Endothelial cell of hepatic sinusoid (primary cell): Measurements from ENCODE around the gene AKAP13.

Source experiments
- in situ Hi-C: cut with HindIII; loops from 2 replicates; pipeline ENCODE4 v1.10.0; 2017; ENCODE audit warnings: low sequenced_read_pairs

Gene AKAP13

DNA sequence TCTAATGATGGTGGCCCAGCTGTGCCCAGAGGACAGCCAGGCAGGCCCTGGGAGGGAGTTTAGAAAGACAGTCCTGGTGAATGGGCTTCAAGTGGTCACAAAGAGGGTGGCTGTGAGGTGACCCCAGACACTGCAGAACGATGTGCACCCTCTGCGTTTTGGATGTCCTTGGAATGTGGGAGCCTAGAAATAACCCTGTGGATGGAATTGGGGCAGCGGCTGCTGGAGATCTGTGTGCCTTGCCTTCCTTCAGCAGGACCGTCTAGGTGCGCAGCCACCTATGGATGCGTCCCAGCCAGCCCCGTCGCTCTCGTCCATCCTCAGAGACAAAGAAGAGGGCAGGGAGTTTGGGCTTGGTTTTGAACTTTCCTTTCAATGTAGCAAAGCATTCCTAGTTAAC, 367.8 kb downstream of the AKAP13 start:
- in situ Hi-C loops, result no loop called here

DNA sequence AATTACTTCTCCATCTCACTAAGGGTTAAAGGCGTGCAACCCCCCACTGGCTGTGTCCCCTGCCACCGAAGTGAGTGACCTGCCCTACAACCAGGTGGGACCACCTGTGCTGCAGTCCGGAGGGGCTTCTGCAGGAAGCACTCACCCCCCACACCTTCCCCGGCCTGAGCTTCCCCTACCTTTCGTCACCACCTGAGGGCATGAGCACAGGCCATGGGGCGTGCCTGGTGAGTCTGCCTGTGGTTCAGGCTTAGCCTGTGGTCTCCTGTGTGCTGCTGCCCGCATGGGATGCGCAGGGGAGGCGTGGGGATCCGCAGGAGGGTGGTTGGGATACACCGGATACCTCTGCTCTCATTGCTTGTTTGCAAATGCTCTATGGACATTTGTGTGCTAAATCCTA, 368.3 kb downstream of the AKAP13 start:
- in situ Hi-C loops, result no loop called here

DNA sequence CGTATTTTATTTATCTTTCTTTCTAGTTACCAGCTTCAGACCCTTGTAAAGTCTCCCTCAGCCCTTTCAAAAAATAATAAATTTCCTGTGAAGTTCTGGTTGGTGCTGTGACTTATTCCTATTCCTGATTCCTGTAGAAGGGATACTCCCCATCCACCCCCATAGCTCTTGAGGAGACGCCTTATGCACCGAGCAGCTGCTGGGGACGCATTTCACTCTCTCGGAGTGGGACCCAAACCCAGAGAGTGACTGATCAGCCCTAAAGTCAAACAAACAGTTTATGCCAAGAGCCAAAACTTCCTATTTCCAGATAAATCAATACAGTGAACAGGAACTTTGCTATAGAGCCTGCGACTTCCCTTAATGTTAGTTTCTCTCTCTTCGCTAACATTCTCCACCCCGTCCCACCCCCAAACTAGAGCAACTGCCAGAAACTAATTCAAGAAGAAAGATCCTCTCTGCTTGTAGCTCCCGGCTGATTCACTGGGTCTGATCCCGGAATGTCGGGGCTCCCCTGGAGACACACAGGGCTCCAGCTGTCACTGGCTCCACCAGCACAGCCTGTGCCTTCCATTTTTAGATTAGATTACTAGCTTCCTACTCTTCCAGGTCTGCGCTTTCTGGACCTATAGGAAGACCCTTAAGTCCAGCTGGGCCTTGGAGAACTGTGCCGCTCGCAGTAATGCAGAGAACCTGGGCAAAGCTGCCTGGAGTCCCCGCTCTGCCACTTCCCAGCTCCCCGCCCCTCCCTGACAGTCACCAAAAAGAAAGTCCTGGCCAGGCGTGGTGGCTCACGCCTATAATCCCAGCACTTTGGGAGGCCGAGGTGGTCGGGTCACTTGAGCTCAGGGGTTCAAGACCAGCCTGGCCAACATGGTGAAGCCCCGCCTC, 369.1 kb downstream of the AKAP13 start:
- in situ Hi-C loops, result no loop called here

DNA sequence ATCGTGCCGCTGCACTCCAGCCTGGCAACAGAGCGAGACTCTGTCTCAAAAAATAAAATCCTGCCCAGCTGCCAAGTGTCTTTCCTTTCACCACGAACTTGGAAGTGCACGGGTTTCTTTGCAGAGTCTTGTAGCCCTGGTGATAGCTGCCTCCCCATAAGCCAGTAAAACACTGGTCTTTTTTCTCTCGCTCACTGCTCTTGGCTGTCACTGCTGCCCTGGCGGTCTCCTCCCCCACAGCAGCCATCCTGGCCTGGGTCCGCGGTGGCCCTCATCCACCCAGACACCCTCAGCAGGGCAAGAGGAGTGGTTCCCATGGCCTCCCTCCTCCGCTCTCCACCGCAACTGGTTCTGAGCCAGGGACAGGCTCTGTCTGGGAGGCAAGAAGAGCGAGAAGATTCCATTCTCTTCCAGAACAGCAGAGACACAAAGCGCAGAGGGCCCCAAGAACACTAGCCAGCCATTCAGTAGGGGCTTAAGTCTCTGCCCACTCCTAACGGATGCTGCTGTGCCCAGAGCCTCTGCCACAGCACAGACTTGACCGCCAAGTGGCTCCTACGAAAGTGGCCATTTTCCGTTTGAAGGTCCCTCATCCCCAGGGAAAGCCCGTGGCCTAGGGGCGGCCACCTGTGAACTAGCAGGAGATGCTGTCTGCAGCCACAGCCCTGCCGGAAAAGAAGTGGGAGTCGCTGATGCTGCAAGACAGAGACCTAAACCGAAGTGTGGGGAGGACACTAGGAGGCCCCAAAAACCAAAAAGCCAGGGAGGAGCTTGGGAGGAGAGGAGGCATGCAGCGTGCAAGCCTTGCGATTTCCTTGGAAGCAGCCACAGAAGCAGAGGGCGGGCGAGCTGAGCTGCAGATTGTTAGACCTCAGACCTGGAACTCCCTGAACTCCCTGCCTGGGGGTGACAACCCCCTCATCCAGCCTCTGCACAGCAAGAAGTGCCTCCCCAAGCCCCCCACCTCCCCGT, 370.2 kb downstream of the AKAP13 start:
- in situ Hi-C loops, result no loop called here

DNA sequence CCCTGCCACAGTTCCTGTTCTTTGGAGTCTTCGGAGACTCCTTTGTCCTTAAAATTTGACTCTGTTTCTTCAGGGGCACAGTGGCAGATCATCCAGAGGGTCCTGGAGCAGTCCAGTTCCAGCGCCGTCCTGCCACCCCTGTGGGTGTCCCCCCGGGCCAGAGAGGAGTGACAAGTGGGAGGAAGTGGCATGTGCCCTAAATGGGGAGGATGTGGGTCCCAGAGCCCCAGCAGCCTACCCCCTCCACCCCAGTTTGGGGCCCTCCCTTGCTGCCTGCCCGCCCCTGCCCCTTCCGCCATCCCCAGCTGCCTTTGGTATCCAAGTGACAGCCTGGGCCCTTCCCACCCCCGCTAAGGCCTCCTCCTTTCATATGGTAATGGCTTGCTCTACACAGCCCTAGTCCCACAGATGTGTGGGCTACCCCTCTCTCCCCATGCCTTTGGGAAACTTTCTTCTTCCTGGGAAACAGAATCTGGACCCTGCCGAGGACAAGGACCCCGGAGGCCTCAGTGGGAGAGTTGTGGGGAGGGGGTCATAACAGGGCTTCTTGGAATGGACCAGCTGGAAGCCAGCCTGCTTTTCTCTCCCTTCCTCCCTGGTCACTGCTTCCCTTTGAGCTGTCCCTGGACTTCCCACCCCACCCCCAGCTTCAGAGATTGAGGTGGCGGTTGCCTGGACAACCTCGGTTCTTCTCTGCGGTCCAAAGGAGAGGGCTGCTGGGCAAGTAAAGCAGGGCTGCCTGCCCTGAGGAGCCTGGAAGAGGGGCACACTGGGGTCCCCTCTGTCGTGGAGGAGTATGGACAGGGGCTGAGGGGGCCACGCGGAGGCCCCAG, 371.1 kb downstream of the AKAP13 start:
- in situ Hi-C loops, result no loop called here

DNA sequence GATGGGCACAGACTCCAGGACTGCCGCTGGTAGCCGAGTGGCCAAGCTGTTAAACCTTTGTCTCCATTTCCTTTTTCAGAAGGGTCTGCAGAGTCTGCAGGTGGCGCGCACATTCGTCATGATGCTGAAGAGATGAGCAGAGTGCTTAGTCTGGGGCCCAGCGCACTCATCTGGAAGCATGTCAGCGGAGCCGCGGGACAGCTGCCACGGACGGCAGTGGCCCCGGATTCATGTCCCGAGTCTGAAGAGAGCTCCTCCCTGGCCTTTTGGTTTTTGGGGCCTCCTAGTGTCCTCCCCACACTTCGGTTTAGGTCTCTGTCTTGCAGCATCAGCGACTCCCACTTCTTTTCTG, 371.7 kb downstream of the AKAP13 start:
- in situ Hi-C loops, result no loop called here

DNA sequence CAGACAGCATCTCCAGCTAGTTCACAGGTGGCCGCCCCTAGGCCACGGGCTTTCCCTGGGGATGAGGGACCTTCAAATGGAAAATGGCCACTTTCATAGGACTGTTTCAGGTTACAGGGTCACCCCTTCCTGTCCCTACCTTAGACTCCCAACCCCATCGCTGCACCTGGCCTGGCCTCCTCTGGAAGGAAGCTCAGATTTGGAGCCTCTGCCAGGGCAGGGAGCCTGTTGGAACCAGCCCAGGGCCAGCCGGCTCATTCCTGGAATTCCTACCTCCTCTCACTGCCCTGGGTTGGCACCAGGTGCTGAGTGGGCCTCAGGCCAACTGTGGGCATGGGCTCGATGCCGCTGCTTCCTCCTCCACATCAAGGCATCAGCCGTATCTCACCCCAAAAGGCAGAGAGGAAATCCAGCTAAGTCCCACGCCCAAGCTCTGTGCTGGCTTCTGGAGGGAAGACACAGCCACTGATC, 372.1 kb downstream of the AKAP13 start:
- in situ Hi-C loops, result no loop called here

DNA sequence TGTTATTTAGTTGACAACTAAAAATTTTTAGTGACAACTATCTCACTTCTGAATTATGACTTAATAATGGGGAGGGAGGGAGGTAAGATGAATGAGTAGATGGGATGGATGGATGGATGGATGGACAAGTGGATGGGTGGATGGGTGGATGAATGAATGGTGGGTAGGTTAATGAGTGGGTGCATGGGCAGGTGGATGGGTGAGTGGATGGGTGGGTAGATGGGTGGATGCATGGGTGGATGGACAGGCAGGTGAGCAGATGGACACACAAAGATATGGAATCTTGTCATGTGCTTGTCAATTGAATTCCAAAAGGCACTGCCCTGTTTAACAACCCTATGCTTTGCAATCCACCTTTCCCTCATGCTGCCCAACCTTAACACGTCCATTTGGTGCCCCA, 372.9 kb downstream of the AKAP13 start:
- in situ Hi-C loops, result no loop called here

DNA sequence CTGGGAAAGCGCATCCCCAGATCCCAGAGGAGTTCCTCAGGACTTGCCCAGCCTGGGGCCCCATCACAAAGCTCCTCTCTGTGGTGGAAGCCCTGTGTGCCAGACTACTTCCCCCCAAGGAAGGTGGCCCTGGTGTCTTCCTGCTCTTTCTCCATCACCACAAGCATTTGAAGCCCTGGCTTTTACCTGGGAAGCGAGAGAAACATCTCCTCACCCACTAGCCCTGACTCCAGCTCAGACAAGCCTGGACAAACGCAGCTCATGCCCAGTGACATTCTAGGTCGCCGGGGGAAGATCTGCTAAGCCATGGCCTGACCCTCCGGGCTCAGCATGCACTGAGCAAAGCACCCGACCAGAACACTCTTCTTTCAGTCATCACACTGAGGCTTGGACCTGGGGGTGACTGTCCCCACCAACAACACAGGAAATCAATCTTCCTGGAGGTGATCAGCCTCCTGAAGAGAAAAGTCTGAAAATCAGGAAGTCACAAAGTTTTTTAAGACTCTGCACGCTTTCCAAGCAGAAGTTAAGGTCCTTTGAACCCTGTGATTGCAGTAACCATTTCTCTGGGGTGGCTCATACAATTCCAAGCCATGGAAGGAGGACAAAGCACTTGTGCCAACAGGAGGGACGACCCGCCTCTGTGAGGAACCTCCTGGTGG, 373.5 kb downstream of the AKAP13 start:
- in situ Hi-C loops, result no loop called here

DNA sequence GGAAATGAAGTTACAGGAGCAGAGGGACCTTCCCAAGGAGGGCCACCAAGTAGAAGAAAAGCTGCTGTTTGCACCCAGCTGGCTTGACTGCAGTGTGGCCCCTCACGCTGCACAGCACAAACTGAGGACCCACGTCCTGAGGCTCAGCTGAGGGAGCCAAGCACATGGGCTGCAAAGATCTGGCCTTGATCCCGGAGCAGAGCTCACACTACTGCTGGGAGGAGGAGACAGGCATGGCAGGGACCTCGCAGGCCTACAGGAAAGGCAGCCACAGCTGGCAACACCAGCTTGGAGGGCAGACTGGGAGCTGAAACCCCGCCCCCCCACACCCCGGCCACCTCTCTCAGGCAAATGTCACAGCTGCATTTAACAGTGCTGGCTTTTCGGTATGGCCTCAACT, 374.6 kb downstream of the AKAP13 start:
- in situ Hi-C loops, result loop anchor here (5.0 kb wide), 1 partner anchor 62 kb away; no protein-coding TSS in a partner anchor

DNA sequence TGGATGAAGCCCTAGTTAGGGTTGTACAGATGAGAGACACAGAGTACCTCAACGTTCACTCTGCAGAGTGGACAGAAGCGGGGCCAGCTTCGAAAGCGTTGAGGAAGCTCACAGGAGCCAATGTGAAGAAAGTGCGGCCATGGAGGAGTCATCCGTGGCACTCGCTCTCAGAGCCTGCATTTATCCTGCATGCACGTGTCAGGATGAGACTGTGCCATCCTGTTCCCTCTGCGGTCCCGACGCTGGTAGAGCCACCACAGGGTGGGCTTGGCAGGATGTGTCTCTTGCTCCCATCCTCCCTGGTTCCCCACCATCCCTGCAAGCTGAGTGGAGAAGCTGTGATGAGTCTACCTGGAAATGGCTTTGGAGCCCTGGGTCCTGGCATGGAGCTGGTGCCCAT, 375.1 kb downstream of the AKAP13 start:
- in situ Hi-C loops, result loop anchor here (5.0 kb wide), 1 partner anchor 62 kb away; no protein-coding TSS in a partner anchor

DNA sequence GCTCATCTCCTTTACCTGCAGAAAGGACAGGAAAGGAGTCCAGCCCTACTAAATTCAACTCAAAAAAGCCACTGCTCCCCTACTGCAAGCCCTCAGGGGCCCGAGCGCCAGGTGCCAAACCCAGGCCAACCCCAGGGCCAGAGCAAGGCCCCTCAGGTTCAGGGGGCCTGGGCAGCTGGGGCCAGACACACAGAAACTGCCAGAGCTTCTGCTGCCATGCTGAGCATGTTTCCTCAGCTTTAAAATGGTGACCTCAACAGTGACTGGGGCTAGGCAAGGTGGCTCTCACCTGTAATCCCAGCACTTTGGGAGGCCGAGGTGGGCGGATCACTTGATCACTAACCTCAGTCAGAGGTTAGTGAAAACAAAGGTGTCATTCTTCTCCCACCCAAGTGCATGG, 375.5 kb downstream of the AKAP13 start:
- in situ Hi-C loops, result loop anchor here (5.0 kb wide), 1 partner anchor 61 kb away; no protein-coding TSS in a partner anchor

DNA sequence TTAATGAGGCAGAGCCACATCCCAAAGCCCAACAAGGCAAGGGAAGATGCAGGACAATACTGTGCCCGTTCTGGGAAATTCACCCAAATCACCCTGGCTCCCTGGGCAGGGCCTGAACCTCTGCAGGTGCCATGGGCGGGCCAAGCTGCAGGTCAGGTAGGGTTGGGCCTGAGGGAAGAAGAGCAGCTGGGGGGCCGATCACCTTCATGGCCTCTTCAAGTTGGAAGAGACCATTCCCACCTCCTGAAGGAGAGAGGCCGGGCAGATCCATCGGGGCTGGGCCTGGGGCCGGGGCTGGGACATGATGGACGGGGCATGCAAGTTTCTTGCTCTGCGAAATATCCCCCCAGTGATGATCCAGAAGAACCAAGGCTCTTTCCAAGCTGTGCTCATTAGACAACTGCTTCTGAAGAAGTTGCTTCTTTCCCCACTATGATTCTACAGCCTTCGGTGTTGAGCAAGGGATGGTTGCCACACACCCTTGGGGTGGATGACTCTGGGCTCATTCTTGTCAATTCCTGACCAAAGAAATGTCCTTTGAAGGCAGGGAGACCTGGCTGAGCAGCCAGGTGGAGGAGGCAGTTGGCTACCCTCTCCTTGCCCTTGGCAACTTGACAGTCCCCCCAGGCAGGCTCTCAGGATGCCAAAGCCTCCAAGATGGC, 376.1 kb downstream of the AKAP13 start:
- in situ Hi-C loops, result loop anchor here (5.0 kb wide), 1 partner anchor 61 kb away; no protein-coding TSS in a partner anchor

DNA sequence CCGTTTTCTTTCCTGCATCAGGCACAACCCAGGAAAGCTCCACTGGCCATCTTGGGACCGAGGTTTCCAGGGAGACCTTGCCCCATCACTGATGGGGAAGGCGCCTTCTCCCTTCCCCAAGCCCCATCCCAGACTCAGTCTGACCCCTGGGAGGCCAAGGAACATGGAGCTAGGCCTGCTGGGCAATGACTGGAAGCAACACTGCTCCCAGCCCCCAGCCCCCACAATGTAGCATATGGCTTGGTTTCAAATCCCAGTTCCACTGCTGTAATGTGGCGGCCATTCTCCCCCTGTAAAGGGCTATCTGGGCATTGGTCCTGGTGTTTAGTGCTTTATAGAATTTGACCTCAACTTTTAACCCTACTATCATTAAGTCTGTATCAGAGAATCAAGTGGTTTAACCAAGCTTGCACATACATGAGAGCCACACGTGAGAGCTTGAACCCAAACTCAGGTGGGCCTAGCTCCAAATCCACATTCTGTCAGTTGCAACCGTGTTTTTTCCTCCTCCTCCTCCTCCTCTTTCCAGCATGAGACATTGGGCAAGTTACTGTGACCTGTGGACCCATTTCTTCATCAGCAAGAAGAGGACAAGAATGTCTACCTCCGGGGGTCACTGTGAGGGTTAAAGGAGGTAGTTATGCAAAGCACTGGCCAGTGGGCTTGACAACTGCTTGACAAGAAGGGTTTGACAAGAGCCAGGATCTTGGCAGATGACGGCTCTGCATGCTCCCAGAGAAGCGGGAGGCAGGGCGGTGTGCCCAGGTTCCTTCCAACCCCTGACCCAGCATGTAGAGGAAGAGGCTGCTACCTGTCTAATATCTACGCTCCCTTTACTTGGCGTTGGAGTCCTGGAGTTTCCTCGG, 376.9 kb downstream of the AKAP13 start:
- in situ Hi-C loops, result loop anchor here (5.0 kb wide), 1 partner anchor 60 kb away; no protein-coding TSS in a partner anchor

DNA sequence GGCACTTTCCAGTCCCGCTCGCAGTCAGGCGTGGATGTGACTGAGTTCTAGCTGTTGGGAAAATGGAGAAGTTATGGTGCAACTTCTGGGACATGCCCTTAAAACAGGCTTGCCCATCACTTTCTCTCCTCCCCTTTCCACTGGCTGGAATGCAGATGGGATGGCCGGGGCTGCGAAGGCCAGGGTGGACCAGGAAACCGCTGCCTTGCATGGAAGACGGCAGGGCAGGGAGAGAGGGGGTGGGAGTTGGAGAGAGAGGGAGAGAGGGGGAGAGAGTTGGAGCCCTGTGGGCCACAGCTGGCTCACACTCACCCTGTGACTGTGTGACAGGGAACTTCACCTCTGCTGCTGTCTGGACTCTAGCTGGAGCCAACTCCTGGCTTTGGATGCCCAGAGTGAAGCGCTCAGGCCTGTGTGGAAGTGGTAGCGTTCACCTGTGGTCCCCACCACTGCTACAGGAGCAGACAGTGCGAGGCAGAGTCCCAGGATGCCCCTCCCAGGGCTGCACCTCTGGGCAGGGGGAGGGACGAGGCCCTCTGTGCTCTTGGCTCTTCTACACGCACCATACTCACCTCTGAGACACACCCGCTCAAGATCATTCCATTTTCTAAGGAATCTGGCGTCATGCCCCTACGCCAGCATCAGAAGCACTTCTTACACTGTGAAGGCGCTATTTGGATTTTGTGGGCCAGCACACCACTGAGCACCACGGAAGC, 377.7 kb downstream of the AKAP13 start:
- in situ Hi-C loops, result loop anchor here (5.0 kb wide), 1 partner anchor 59 kb away; no protein-coding TSS in a partner anchor

DNA sequence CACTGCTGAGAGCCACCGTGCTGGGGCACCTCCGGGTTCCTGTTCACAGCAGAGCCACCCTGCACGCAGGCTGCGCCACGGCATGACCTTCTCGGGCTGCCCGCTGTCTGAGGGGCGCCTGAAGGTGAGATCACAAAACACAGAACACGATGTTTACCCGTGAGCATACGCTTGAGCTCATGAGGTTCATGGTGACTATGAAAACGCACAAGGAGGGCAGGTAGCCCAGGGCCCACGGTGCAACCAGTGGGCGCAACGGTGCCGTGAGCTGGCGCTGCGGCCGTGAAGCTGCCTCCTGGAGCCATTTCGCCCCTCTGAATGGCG, 378.2 kb downstream of the AKAP13 start:
- in situ Hi-C loops, result loop anchor here (5.0 kb wide), 1 partner anchor 59 kb away; no protein-coding TSS in a partner anchor

DNA sequence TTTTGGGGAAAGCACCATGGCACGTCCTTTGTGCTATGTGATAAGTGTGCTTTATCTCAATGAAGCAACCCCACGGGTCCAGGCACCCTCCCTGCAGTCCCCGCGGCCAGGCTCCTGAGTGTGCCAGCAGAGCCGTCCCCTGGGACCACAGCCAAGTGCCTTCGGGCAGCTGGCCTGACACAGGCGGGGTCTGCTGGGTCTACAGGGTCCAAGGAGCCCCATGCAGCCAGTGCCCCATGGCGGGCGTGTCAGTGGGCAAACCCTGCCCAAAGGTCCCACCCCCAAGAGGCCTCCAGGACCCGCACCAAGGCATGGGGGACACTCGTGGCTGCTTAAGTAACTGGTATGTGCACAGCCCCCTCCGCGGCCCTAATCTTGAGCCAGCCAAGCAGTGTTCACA, 379.0 kb downstream of the AKAP13 start:
- in situ Hi-C loops, result loop anchor here (5.0 kb wide), 1 partner anchor 58 kb away; no protein-coding TSS in a partner anchor

DNA sequence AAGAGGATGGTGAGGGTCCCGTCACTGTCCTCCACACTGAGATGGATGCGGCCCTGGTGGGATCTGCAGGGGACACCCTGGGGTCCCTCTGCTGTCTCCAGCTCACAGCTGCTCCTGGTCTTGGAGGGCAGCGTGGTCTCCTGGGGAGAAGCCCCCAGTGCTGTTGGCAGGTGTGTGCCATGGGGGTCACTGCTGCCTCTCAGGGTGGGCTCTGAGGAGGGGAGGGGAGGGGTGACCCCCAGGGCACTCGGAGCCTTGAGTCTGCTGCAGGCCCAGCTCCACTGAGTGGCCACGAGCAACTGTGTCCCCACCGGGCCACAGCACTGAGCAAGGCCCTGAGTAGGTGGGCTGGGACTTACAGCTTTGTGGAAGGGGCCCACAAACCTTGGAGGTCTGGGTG, 379.6 kb downstream of the AKAP13 start:
- in situ Hi-C loops, result no loop called here
